Measurements from ENCODE around the gene WIPI1. TPM values are rescaled to one million over a fixed set of nuclear protein-coding genes. Genes with fewer than 3 reads are reported as not detected.

Gene WIPI1
- total and polyA plus RNA-seq, 12 donors, result 46.6 to 201 (median 116) TPM

- no peaks in the 10 kb centered on the region for H3K27me3 ChIP-seq
- DNase-seq (no peak), ATAC-seq (no peak)
- intact Hi-C loops (cut with DNase I), result no loop called here
- H3K36me3 ChIP-seq, result peaks cover 0 to 99% (median 37%) of the 10 kb centered on the region in 9 donors
- no peaks in the 10 kb centered on the region for H3K9me3 ChIP-seq
- H3K27ac ChIP-seq, result peak overlapping the region in 5 of 10 donors; percentile 14 to 84 (median 37)
- H3K4me3 ChIP-seq, result no peak overlapping the region
- WGBS, 2 donors, result 81 to 88% methylated on average over 8 of the region's 8 CpGs
- no peak for TF ChIP-seq CTCF (IDR thresholded peaks at IDR 0.05)
- peaks cover 6 to 65% (median 30%) of the 10 kb centered on the region in 9 donors for H3K4me1 ChIP-seq
Measured at GRCh38 chr17:68445671-68446070, 11.6 kb downstream of the WIPI1 start.

- H3K4me1 ChIP-seq, result peaks cover 6 to 75% (median 42%) of the 10 kb centered on the region in 9 donors
- intact Hi-C loops (cut with DNase I), result no loop called here
- ATAC-seq, result peak in 3 of 8 donors; percentile 3 to 41 (median 26)
- peaks cover 0 to 93% (median 21%) of the 10 kb centered on the region in 9 donors for H3K36me3 ChIP-seq
- 53 to 67% methylated on average over 11 of the region's 11 CpGs for WGBS, 2 donors
- DNase-seq, result no peak
- no peaks in the 10 kb centered on the region for H3K9me3 ChIP-seq
- H3K27ac ChIP-seq, result peak overlapping the region in 9 of 10 donors; percentile 9 to 84 (median 68)
- no peaks in the 10 kb centered on the region for H3K27me3 ChIP-seq
- TF ChIP-seq CTCF (IDR thresholded peaks at IDR 0.05), result no peak
- no peak overlapping the region for H3K4me3 ChIP-seq
Measured at GRCh38 chr17:68443972-68444464, 13.3 kb downstream of the WIPI1 start.

DNA sequence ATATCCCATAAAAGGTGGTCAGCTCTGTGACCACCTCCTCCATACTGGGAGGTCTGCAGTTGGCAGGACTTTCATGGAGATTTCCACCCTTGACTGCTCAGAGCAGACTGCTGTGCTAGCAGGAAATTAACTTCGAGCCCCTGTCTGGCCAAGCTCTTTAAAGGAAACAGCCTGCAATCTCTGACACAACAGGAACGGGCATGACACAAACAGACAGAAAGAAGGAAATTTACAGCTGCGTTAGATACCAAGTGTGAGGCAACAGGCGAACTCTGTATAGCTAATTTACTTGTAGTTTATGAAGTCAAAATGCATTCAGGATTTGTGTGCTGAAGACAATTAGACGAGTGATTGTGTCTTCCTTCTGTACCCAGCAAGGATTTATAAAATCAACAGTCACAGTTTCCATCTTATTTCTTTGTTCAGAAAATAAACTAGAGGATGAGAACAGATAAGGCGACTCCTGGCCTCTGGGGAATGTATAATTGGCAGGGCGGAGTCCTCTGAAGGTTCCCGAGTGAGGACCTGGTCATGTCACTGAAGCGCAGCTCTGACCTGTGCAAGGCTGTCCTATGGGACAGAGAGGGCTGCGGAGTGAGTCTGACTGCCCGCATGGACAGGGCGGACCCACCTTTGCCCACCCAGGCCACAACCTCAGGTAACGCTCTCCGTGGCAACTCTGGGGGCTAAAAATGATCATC is 16.1 kb downstream of the WIPI1 start:
- 56 to 63% methylated on average over 14 of the region's 14 CpGs for WGBS, 2 donors
- H3K4me1 ChIP-seq, result peaks cover 10 to 95% (median 69%) of the 10 kb centered on the region in 9 donors
- peaks cover 0 to 76% (median 9%) of the 10 kb centered on the region in 9 donors for H3K36me3 ChIP-seq

DNA sequence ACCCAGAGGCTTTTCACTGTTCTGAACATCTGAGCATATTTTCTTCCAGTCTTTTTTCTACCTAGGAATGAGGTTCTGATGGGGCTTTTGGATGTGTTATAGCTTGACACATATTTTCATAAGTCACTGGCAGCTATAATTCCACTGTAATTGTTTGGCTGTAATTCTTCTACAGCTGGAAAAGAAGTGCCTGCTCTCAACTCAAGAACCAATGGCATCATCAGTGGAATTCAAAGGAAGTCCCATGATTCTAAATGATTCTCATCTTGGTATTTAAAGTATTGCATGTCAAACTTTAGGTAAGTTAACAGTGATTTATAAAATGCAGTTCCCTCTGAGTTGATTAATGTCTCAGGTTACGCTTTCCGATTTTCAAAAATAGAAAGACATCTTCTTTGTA is 16.8 kb downstream of the WIPI1 start:
- peaks cover 10 to 96% (median 74%) of the 10 kb centered on the region in 9 donors for H3K4me1 ChIP-seq
- H3K36me3 ChIP-seq, result peaks cover 0 to 76% (median 13%) of the 10 kb centered on the region in 9 donors
- H3K27ac ChIP-seq, result peak overlapping the region in 9 of 10 donors; percentile 19 to 90 (median 67)
- 73 to 82% methylated on average over 2 of the region's 2 CpGs for whole genome bisulfite sequencing, 2 donors
- intact Hi-C loops (cut with DNase I), result no loop called here
- H3K4me3 ChIP-seq, result no peak overlapping the region
- ATAC-seq (no peak), DNase-seq (no peak)
- no peaks in the 10 kb centered on the region for H3K27me3 ChIP-seq
- TF ChIP-seq CTCF (IDR thresholded peaks at IDR 0.05), result no peak
- H3K9me3 ChIP-seq, result no peaks in the 10 kb centered on the region

More for the DNA sequence above, 16.1 kb downstream of the WIPI1 start:
- peak overlapping the region in 9 of 10 donors; percentile 19 to 90 (median 67) for H3K27ac ChIP-seq
- H3K9me3 ChIP-seq, result no peaks in the 10 kb centered on the region
- H3K27me3 ChIP-seq, result no peaks in the 10 kb centered on the region
- DNase-seq (no peak), ATAC-seq (peak in 3 of 8 donors; percentile 21 to 36 (median 30))
- no peak for TF ChIP-seq CTCF (IDR thresholded peaks at IDR 0.05)
- intact Hi-C loops (cut with DNase I), result no loop called here
- no peak overlapping the region for H3K4me3 ChIP-seq

Measured in heart right ventricle (tissue), 16 donors.